HepG2 (cell line): ENCODE results near the gene GBGT1. TPM values are rescaled to one million over a fixed set of nuclear protein-coding genes. Genes with fewer than 3 reads are reported as not detected.

Experiments used
- ATAC-seq: fragments of 200-7000 bp; cut with Tn5 transposase; 3 replicates; pipeline ENCODE4 v1.9.1; 2020; ENCODE audit warnings: mild to moderate bottlenecking, moderate library complexity
- BruUV-seq: library from RNA; stranded (reverse); fragments of 400-500 nt; replicated peaks from 2 replicates; lab custom pipeline; 2021; lab: Mats Ljungman, UMichigan
- CTCF ChIA-PET: fragments of 300-600 bp; formaldehyde crosslinking; extraction: SDS; loops from one replicate; lab custom pipeline; 2021; ENCODE audit warnings: low total read pairs, inconsistent platforms, low intra/inter-chr PET ratio; lab: Yijun Ruan, JAX
- POLR2A ChIA-PET: fragments of 350-600 bp; sonication (Branson Sonifier 250); formaldehyde crosslinking; loops from one replicate; lab custom pipeline; 2020; ENCODE audit warnings: antibody characterized with exemption, inconsistent platforms; lab: Yijun Ruan, JAX
- DNase-seq: peaks from one replicate; pipeline ENCODE4 v3.0.0-alpha.2; 2015; ENCODE audit warnings: low spot score
- FAIRE-seq: peaks from 3 replicates; lab custom pipeline; 2011; peaks lifted over from hg19 to GRCh38; lab: Jason Lieb, UNC
- H2AFZ ChIP-seq: one replicate; pipeline ENCODE4 v1.6.1; 2011; ENCODE audit warnings: low read length, inconsistent platforms
- H3K27ac ChIP-seq: fragments of 300-600 bp; 3 replicates; pipeline ENCODE4 v1.8.0; 2011; ENCODE audit warnings: mixed run types, mild to moderate bottlenecking, mixed read lengths, low read length, inconsistent platforms; ENCODE audit not compliant: insufficient read depth; ENCODE audit errors: extremely low read length
- H3K27me3 ChIP-seq, 2 experiments: fragments of 200-600 bp in 1 of 2; 2 replicates in 1 of 2; 3 replicates in 1 of 2; pipeline versions ENCODE4 v1.6.0 to v1.8.0; 2011; ENCODE audit warnings: low read length in 2 of 2, mild to moderate bottlenecking in 2 of 2, moderate library complexity in 2 of 2, inconsistent platforms in 1 of 2; ENCODE audit not compliant: insufficient read depth in 2 of 2, control insufficient read depth in 1 of 2
- H3K36me3 ChIP-seq, 2 experiments: fragments of 200-600 bp in 1 of 2; replicated peaks in 1 of 2; 2 replicates in 1 of 2; 3 replicates in 1 of 2; pipeline versions ENCODE4 v1.5.1 to v1.8.0; 2011; ENCODE audit warnings: low read length in 2 of 2, inconsistent platforms in 1 of 2; ENCODE audit not compliant: insufficient read depth in 2 of 2, control insufficient read depth in 1 of 2
- H3K4me1 ChIP-seq: 2 replicates; pipeline ENCODE4 v1.5.1; 2012; ENCODE audit warnings: low read length, inconsistent platforms; ENCODE audit not compliant: insufficient read depth
- H3K4me2 ChIP-seq: 2 replicates; pipeline ENCODE4 v1.6.0; 2011; ENCODE audit warnings: low read depth, low read length, inconsistent platforms
- H3K4me3 ChIP-seq, 3 experiments: fragments of 200-600 bp in 1 of 3; sonication (generic), shearing (Covaris generic) in 1 of 3; replicated peaks in 1 of 3; 2 replicates each; pipeline ENCODE4 v1.5.1; 2011 to 2016; ENCODE audit warnings: low read length in 3 of 3, inconsistent platforms in 2 of 3, low read depth in 2 of 3, mild to moderate bottlenecking in 2 of 3, control low read depth in 1 of 3, mixed read lengths in 1 of 3; ENCODE audit not compliant: insufficient read depth in 1 of 3
- H3K79me2 ChIP-seq: one replicate; pipeline ENCODE4 v1.6.1; 2011; ENCODE audit warnings: low read length, inconsistent platforms; ENCODE audit not compliant: insufficient read depth
- H3K9ac ChIP-seq: 2 replicates; pipeline ENCODE4 v1.6.0; 2011; ENCODE audit warnings: mild to moderate bottlenecking, low read depth, low read length, inconsistent platforms; ENCODE audit not compliant: insufficient read depth
- H3K9me3 ChIP-seq: 2 replicates; pipeline ENCODE4 v1.5.1; 2012; ENCODE audit warnings: mild to moderate bottlenecking, low read length
- H4K20me1 ChIP-seq: 2 replicates; pipeline ENCODE4 v1.6.0; 2011; ENCODE audit warnings: inconsistent platforms, mild to moderate bottlenecking, low read length, moderate library complexity; ENCODE audit not compliant: insufficient read depth
- ADNP ChIP-seq: sonication (generic); formaldehyde crosslinking; IDR thresholded peaks from 2 replicates; pipeline ENCODE4 v1.4.0; 2020; ENCODE audit warnings: missing genetic modification reagents
- CAMTA2 ChIP-seq: sonication (generic); formaldehyde crosslinking; IDR thresholded peaks from 2 replicates; pipeline ENCODE4 v1.4.0; 2020; ENCODE audit warnings: mild to moderate bottlenecking, missing genetic modification reagents, borderline replicate concordance
- DRAP1 ChIP-seq: IDR thresholded peaks from 2 replicates; pipeline ENCODE4 v1.6.1; 2016; ENCODE audit warnings: missing genetic modification reagents, missing compliant biosample characterization
- RBFOX2 ChIP-seq: fragments of 200-400 bp; formaldehyde crosslinking; IDR thresholded peaks from 2 replicates; pipeline ENCODE4 v1.6.1; 2017; ENCODE audit warnings: low read depth, mild to moderate bottlenecking, low read length
- ZNF234 ChIP-seq: sonication (generic); formaldehyde crosslinking; conservative IDR thresholded peaks from 2 replicates; pipeline ENCODE4 v1.5.1; 2020; ENCODE audit warnings: mild to moderate bottlenecking, missing genetic modification reagents
- ZNF318 ChIP-seq: sonication (generic); formaldehyde crosslinking; IDR thresholded peaks from 2 replicates; pipeline ENCODE4 v1.4.0; 2020; ENCODE audit warnings: mild to moderate bottlenecking, missing genetic modification reagents
- ZNF552 ChIP-seq: sonication (generic); formaldehyde crosslinking; IDR thresholded peaks from 2 replicates; pipeline ENCODE4 v1.9.0; 2022; ENCODE audit warnings: missing genetic modification reagents, mild to moderate bottlenecking, borderline replicate concordance
- WGBS: methylation state at CpG from one replicate; pipeline ENCODE4 v1.1.6; 2017; ENCODE audit warnings: low lambda C conversion rate; 5-methylcytosine and 5-hydroxymethylcytosine counted together
- in situ Hi-C: cut with HindIII; loops from 2 replicates; pipeline ENCODE4 v1.10.0; 2017; ENCODE audit warnings: low pct_unique_long_range_greater_than_20kb; ENCODE audit not compliant: extremely low pct_ligation_motif_present
- intact Hi-C: fragments of 100-400 bp; cut with micrococcal nuclease; formaldehyde crosslinking; loops from one replicate; pipeline ENCODE4 v1.10.0; 2022; ENCODE audit not compliant: unreplicated experiment
- polyA plus RNA-seq, 8 experiments: library from polyadenylated mRNA; depleted of rRNA in 3 of 8; stranded (reverse) in 7 of 8; unstranded in 1 of 8; fragments of >200 nt; fragmentation: Illumina TruSeq in 4 of 8; extraction: Trizol in 4 of 8; gene quantifications; 2 replicates each; pipeline versions ENCODE4 v1.2.1 to v1.2.3, GENCODE V29; 2011 to 2016; ENCODE audit warnings: low read depth in 4 of 8, missing spikeins in 1 of 8, mixed read lengths in 1 of 8; ENCODE audit not compliant: insufficient read depth in 1 of 8
- total RNA-seq, 5 experiments: library from RNA; depleted of rRNA; stranded (reverse); fragments of >200 nt; fragmentation: Illumina TruSeq; extraction: Trizol; gene quantifications; 2 replicates each; pipeline ENCODE4 v1.2.3, GENCODE V29; 2016; ENCODE audit warnings: low read depth in 1 of 5

GBGT1 gene
- total and polyA plus RNA-seq, 2 of the 13 experiments (the other 11 are each of a cell fraction or from before 2014, with no cell fraction given): not detected

GRCh38 chr9:133137451-133138231, 26.1 kb downstream of the GBGT1 start:
- no TSS peak for BruUV-seq
- FAIRE-seq: no peak
- ChIA-PET POLR2A (no interaction called here), CTCF (no interaction called here)
- Histone ChIP-seq H3K4me3 (no peak overlapping the region), H3K9me3 (no peaks in the 10 kb centered on the region), H3K27me3 (no peaks in the 10 kb centered on the region), H2AFZ (no peak overlapping the region), H3K27ac (no peak overlapping the region), H3K79me2 (peaks cover 11% of the 10 kb centered on the region), H3K36me3 (no peaks in the 10 kb centered on the region), H3K4me2 (no peak overlapping the region), H4K20me1 (peaks cover 2% of the 10 kb centered on the region; the same call in 1 of the 2 replicates), H3K4me1 (peaks cover 62% of the 10 kb centered on the region), H3K9ac (no peak overlapping the region)
- WGBS: 96% methylated on average over 8 of the region's 16 CpGs
- intact Hi-C loops (no loop called here), in situ Hi-C loops (no loop called here)
- TF ChIP-seq CAMTA2 (CRISPR knock-in tag) (no peak), ZNF318 (CRISPR knock-in tag) (no peak), RBFOX2 (no peak), ADNP (CRISPR knock-in tag) (no peak), DRAP1 (no peak), ZNF234 (CRISPR knock-in tag) (no peak), ZNF552 (no peak)
- DNase-seq: no peak
- ATAC-seq: no peak
